Mucosa of rectum (tissue), 2 donors: ENCODE measurements around the gene HIF3A.
"Not testable (repeated sequence)": the region's sequence is repeated elsewhere in the genome, so short reads cannot be mapped to it uniquely, and the experiment has no call there.

ENCODE experiments used
- H3K27ac ChIP-seq, 2 donors: one replicate each; pipeline ENCODE4 v1.7.0; 2013; ENCODE audit warnings: inconsistent platforms in 2 of 2, low read depth in 2 of 2, low read length in 2 of 2
- H3K27me3 ChIP-seq, 2 donors: one replicate each; pipeline ENCODE4 v1.7.0; 2013; ENCODE audit warnings: low read length in 2 of 2; ENCODE audit not compliant: control insufficient read depth in 2 of 2, insufficient read depth in 2 of 2
- H3K36me3 ChIP-seq, 2 donors: one replicate each; pipeline ENCODE4 v1.7.0; 2013; ENCODE audit warnings: low read length in 2 of 2; ENCODE audit not compliant: control insufficient read depth in 2 of 2, insufficient read depth in 2 of 2
- H3K4me1 ChIP-seq, 2 donors: one replicate each; pipeline ENCODE4 v1.7.0; 2013; ENCODE audit warnings: low read length in 2 of 2, mild to moderate bottlenecking in 1 of 2; ENCODE audit not compliant: control insufficient read depth in 2 of 2, insufficient read depth in 2 of 2
- H3K4me3 ChIP-seq, 2 donors: one replicate each; pipeline ENCODE4 v1.7.0; 2013; ENCODE audit warnings: low read length in 2 of 2
- H3K9ac ChIP-seq, 2 donors: one replicate each; pipeline ENCODE4 v1.7.0; 2013; ENCODE audit warnings: low read length in 2 of 2, low read depth in 1 of 2, mild to moderate bottlenecking in 1 of 2
- H3K9me3 ChIP-seq, 2 donors: one replicate each; pipeline ENCODE4 v1.7.0; 2013; ENCODE audit warnings: low read length in 2 of 2; ENCODE audit not compliant: control insufficient read depth in 2 of 2
- donor health status: healthy.
- donor health status: Normal muscosa, but diverticular disease.

Gene HIF3A

GRCh38 chr19:46270521-46271256 lies 26.2 kb upstream of the HIF3A start:
- H3K4me1 ChIP-seq: no peaks in the 10 kb centered on the region
- no peak overlapping the region for H3K9ac ChIP-seq
- H3K4me3 ChIP-seq: no peak overlapping the region
- H3K27ac ChIP-seq: no peak overlapping the region
- peaks cover 3 to 4% of the 10 kb centered on the region in 2 donors for H3K27me3 ChIP-seq
- no peaks in the 10 kb centered on the region for H3K9me3 ChIP-seq
- H3K36me3 ChIP-seq: no peaks in the 10 kb centered on the region

GRCh38 chr19:46271481-46272197 lies 25.2 kb upstream of the HIF3A start:
- peaks cover 3 to 4% of the 10 kb centered on the region in 2 donors for H3K27me3 ChIP-seq
- H3K27ac ChIP-seq: no peak overlapping the region
- no peak overlapping the region for H3K4me3 ChIP-seq
- no peaks in the 10 kb centered on the region for H3K9me3 ChIP-seq
- H3K9ac ChIP-seq: no peak overlapping the region
- no peaks in the 10 kb centered on the region for H3K4me1 ChIP-seq
- no peaks in the 10 kb centered on the region for H3K36me3 ChIP-seq

GRCh38 chr19:46273931-46274330 lies 22.9 kb upstream of the HIF3A start:
- H3K36me3 ChIP-seq, H3K4me3 ChIP-seq, H3K27me3 ChIP-seq, H3K4me1 ChIP-seq, H3K9me3 ChIP-seq, H3K27ac ChIP-seq, H3K9ac ChIP-seq: not testable (repeated sequence)

GRCh38 chr19:46279177-46279576 lies 17.7 kb upstream of the HIF3A start:
- Histone ChIP-seq H3K4me1 (no peaks in the 10 kb centered on the region), H3K36me3 (no peaks in the 10 kb centered on the region), H3K4me3 (no peak overlapping the region), H3K9me3 (no peaks in the 10 kb centered on the region), H3K27me3 (peaks cover 0 to 7% of the 10 kb centered on the region in 2 donors), H3K27ac (no peak overlapping the region), H3K9ac (no peak overlapping the region)

- no peaks in the 10 kb centered on the region for H3K4me1 ChIP-seq
- no peaks in the 10 kb centered on the region for H3K9me3 ChIP-seq
- H3K36me3 ChIP-seq: no peaks in the 10 kb centered on the region
- no peak overlapping the region for H3K9ac ChIP-seq
- peaks cover 0 to 5% of the 10 kb centered on the region in 2 donors for H3K27me3 ChIP-seq
- H3K27ac ChIP-seq: no peak overlapping the region
- no peak overlapping the region for H3K4me3 ChIP-seq
Measured at GRCh38 chr19:46283771-46284170, 13.1 kb upstream of the HIF3A start.

- H3K27me3 ChIP-seq: no peaks in the 10 kb centered on the region
- H3K9ac ChIP-seq: no peak overlapping the region
- no peaks in the 10 kb centered on the region for H3K9me3 ChIP-seq
- no peaks in the 10 kb centered on the region for H3K36me3 ChIP-seq
- H3K4me1 ChIP-seq: no peaks in the 10 kb centered on the region
- no peak overlapping the region for H3K4me3 ChIP-seq
- H3K27ac ChIP-seq: no peak overlapping the region
Measured at GRCh38 chr19:46284635-46285034, 12.2 kb upstream of the HIF3A start.

- Histone ChIP-seq H3K27me3 (no peaks in the 10 kb centered on the region), H3K4me3 (no peak overlapping the region), H3K9me3 (peaks cover 0 to 2% of the 10 kb centered on the region in 2 donors), H3K9ac (no peak overlapping the region), H3K36me3 (no peaks in the 10 kb centered on the region), H3K27ac (no peak overlapping the region), H3K4me1 (no peaks in the 10 kb centered on the region)
Measured at GRCh38 chr19:46287585-46287984, 9.3 kb upstream of the HIF3A start.

- no peak overlapping the region for H3K9ac ChIP-seq
- no peaks in the 10 kb centered on the region for H3K36me3 ChIP-seq
- no peaks in the 10 kb centered on the region for H3K27me3 ChIP-seq
- H3K4me3 ChIP-seq: no peak overlapping the region
- H3K9me3 ChIP-seq: peaks cover 0 to 2% of the 10 kb centered on the region in 2 donors
- H3K27ac ChIP-seq: no peak overlapping the region
- no peaks in the 10 kb centered on the region for H3K4me1 ChIP-seq
Measured at GRCh38 chr19:46288896-46289588, 7.8 kb upstream of the HIF3A start.

- no peaks in the 10 kb centered on the region for H3K4me1 ChIP-seq
- peaks cover 0 to 2% of the 10 kb centered on the region in 2 donors for H3K9me3 ChIP-seq
- H3K36me3 ChIP-seq: no peaks in the 10 kb centered on the region
- no peak overlapping the region for H3K9ac ChIP-seq
- no peak overlapping the region for H3K4me3 ChIP-seq
- no peaks in the 10 kb centered on the region for H3K27me3 ChIP-seq
- no peak overlapping the region for H3K27ac ChIP-seq
Measured at GRCh38 chr19:46289724-46290619, 6.9 kb upstream of the HIF3A start.
